Activated CD8-positive, alpha-beta memory T cell treated with anti-CD3 and anti-CD28 coated beads for 4 hours (primary cell): ENCODE measurements around the gene SULT2B1.
A peak's percentile ranks its signal among the peaks of the same experiment; 100 is the strongest.
"Not testable (repeated sequence)": the region's sequence is repeated elsewhere in the genome, so short reads cannot be mapped to it uniquely, and the experiment has no call there.

Experiments
- DNase-seq, 2 donors: peaks; one replicate each; pipeline ENCODE4 v3.0.0-alpha.2; 2020; ENCODE audit warnings: low read depth in 2 of 2

Gene SULT2B1

DNA sequence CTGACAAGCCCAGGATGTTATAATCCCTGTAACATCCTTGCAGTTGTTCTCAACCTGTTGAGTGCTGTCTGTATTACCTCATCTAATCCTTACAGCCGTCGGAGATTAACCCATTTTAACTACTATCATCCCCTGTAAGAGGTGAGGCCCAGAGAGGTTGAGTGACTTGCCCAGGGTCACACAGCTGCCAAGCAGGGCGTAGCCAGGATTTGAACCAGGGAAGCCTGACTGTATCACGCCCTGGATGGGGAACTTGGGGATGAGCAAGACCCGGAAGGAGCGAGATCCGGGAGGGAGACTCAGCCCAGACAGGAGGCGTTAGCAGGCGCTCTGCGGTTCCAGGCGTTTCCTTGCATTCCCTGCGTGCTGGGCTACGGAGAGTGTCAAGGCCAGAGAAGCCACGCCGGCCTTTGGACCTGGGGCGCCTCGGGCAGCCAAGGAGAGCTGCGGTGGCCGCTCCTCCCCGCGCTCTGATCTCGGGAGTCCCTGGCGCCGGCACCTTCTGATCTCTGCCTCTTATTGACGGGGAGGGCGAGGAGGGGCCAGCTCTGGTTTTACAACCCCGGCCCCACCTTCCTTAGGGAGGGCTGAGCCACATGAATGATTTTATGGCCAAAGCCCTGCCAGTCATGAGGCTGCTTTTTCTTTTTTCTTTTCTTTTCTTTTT lies 6.2 kb downstream of the SULT2B1 start:
- no peak for DNase-seq

DNA sequence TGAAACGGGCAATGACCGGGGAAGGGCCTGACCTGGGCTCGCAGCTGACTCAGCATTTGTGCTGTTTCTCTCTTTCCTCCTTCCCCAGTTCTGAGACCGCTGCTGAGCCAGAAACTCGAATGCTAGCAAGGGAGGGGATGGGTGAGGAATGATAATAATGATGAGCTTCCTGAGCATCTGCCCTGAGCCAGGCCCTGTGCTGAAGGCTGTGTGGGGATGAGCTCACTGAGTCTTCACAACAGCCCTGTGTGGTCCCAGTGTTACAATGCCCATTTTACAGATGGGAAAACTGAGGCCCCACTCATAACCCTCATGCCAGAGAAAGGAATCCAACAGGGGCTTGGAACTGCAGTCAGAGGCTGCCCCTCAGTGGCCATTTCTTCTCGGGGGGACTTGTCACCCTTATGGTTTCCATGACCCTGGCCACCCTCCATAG lies 8.1 kb downstream of the SULT2B1 start:
- no peak for DNase-seq

DNA sequence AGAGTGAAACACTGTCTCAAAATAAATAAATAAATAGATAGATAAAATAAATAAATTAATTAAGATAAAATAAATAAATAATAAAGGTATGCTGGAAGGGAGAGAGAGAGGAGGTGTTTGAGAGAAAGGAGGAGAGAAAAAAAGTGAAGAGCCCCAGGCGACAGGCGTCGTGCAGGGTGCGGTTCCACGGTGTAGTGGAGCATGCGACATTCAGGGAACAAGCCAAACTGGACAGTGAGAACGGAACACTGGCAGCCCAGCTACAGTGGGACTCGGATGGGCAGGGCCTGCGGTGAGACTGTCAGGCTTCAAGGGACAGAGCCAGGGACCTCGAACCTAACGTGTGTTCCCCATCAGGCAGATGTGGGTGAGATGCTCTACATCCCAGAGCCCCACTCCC lies 9.4 kb downstream of the SULT2B1 start:
- DNase-seq: no peak

DNA sequence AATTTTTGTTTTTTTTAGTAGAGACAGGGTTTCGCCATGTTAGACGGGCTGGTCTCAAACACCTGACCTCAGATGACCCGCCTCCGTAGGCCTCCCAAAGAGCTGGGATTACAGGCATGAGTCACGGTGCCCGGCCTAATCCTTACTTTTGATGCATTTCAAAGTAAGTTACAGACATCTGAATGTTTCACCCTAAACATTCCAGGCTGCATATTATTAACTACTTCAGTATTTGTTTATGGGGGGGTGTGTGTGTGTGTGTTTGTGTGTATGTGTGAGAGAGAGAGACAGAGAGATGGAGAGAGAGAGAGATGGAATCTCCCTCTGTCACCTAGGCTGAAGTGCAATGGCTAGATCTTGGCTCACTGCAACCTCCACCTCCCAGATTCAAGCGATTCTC lies 13.1 kb downstream of the SULT2B1 start:
- no peak for DNase-seq

DNA sequence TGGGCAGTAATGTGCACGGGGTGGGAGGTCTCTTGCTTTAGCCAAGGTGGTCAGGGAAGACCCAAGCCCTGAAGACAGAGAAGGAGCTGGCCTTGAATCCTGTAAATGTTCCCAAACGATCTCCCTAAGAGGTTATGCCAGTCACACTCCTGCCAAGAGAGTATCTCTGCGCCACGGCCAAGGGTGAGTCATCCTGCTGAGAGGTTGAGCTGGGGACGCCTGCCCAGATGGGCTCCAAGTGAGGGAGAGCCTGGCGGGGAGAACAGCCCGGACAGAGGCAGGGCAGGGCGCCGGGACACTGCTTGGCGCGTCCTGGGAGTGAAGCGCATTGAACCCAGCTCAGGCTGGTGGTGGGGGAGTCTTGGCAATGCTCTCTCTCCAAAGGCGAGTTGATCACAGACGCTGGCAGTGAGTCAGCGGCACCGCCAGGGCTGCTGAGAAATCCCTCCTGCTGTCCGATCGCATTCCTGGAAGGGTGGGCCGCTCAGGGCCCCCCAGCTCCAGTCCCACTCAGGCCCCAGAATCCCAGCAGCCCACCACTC lies 16.4 kb downstream of the SULT2B1 start:
- no peak for DNase-seq

DNA sequence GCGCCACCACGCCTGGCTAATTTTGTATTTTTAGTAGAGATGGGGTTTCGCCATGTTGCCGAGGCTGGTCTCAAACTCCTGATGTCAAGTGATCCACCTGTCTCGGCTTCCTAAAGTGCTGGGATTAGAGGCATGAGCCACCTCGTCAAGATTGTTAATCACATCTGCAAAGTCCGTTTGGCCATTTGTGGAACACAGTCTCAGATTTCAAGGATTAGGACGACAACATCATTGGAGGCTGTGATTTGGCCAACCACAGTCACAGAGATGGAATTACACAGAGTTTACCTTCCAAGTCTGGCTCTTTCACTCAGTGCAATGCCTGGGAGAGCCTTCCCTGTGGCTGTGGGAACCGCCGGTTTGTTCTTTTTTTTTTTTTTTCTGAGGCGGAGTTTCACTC lies 17.8 kb downstream of the SULT2B1 start:
- no peak for DNase-seq

DNA sequence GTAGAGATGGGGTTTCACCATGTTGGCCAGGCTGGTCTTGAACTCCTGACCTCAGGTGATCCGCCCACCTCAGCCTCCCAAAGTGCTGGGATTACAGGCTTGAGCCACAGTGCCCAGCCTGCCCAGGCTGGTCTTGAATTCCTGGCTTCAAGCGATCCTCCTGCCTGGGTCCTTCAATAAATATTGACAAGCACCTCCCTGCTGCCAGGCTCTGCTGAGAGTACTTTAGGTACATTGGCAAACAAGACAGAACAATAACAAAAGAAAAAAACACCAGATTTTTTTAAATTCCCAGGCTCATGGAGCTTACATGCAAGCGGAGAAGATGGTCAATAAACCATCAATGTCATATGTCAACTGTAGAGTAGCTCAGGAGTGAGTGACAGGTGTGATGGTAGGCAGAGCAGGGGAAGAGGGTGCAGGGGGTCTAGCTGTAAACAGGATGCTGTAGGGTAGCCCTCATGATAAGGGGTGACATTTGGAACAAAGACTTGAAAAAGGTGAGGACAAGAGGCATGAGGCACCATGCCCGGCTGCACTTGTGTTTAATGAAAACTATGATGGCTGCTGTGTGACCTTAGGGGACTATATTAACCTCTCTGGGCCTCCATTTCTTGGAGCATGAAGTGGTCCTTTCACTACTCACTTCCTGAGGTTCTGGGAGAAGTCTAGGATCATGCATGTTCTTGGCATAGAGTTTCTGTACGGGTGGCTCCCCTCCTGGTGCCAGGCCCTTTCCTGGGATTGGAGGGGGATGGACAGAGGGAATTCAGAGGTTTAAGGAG lies 19.6 kb downstream of the SULT2B1 start:
- no peak for DNase-seq

DNA sequence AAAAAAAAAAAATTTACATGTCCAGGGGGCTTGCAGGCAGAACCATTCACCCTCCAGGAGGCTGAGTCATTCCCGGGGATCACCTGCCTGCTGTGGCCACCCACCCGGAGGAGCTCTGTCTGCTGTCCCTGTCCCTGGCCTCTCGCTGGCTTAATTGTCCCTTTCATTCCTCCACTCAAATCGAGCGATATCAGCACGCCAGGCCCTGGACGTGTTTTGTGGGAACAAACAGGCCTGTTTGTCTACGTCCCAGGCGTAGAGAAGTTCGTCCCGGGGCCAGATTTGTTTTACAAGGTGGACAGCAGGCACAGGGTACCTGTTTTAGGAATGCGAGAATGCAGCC lies 21.2 kb downstream of the SULT2B1 start:
- DNase-seq: no peak

DNA sequence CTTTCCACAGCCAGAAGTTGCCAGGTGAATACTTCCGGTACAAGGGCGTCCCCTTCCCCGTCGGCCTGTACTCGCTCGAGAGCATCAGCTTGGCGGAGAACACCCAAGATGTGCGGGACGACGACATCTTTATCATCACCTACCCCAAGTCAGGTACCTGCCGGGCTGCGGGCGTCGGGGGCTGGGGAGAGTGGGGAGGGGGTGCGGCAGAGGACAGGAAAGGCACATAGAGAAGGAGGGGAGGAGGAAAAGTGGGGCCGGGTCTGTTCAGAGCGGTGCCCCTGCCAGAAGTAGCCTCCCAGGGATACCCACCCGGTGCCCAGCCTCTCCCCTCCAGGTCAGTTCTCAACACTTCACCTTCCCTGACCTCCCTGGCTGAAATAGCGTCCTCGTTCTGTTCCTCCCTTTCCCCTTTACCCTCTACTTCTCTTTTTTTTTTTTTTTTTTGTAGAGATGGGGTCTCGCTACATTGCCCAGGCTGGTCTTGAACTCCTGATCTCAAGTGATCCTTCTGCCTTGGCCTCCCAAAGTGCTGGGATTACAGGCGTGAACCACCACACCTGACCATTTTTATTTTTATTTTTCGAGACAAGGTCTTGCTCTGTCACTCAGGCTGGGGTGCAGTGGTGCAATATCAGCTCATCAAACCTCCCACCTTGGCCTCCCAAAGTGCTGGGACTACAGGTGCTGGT lies 24.1 kb downstream of the SULT2B1 start:
- DNase-seq: no peak

DNA sequence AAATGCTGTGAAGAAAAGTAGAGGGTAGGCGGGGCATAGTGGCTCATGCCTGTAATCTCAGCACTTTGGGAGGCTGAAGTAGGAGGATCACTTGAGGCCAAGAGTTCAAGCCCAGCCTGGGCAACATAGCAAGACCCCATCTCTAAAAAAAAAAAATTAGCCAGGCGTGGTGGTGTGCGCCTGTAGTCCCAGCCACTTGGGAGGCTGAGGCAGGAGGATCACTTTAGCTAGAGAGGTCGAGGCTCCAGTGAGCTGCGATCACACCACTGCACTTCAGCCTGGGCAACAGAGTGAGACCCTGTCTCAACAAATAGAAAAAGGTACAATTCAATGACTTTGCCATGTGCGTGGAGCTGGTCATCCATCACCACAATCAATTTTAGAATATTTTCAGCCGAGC lies 25.9 kb downstream of the SULT2B1 start:
- DNase-seq: not testable (repeated sequence)

DNA sequence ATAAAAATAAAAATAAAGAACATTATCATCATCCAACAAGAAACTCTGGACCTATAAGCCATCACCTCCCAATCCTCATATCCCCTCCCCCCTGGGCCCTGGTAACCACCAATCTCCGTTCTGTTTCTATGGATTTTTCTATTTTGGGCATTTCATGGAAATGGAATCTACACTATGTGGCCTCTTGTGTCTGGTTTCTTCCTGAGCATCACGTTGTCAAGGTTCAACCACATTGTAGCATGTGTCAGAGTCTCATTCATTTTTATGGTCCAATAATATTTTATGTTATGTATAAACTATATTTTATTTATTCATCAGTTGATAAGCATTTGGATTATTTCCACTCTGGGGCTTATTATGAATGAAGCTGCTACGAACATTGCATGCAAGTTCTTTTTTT lies 26.9 kb downstream of the SULT2B1 start:
- no peak for DNase-seq

DNA sequence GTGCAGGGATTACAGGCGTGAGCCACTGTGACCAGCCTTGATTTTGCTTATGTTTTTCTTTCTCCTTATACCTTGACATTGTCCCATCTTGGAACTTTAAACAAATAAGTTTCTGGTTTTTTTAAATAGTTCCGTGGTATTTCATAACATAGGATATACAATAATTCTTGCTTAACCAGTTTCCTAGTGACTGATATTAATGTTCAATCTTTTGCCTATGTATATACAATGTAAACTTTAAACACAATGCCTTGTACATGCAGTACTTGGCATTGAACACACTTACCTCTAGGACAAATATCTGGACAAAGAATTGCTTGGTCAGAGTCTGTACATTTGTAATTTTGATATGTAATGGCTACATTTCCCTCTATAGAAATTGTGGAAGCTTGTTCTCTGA lies 30.2 kb downstream of the SULT2B1 start:
- no peak for DNase-seq

DNA sequence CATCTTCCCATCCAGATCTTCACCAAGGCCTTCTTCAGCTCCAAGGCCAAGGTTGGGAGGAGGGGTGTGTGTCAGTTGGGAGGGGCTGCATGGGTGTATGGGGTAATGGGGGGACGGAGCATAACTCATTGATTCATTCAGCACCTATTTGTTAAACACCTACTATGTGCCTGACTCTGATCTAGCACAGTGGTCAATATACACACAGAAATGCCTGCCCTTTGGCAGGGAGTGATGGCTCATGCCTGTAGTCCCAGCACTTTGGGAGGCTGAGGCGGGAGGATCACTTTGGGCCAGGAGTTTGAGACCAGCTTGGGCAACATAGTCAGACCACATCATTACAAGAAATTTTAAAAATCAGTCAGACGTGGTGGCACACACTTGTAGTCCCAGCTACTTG lies 35.4 kb downstream of the SULT2B1 start:
- no peak for DNase-seq

DNA sequence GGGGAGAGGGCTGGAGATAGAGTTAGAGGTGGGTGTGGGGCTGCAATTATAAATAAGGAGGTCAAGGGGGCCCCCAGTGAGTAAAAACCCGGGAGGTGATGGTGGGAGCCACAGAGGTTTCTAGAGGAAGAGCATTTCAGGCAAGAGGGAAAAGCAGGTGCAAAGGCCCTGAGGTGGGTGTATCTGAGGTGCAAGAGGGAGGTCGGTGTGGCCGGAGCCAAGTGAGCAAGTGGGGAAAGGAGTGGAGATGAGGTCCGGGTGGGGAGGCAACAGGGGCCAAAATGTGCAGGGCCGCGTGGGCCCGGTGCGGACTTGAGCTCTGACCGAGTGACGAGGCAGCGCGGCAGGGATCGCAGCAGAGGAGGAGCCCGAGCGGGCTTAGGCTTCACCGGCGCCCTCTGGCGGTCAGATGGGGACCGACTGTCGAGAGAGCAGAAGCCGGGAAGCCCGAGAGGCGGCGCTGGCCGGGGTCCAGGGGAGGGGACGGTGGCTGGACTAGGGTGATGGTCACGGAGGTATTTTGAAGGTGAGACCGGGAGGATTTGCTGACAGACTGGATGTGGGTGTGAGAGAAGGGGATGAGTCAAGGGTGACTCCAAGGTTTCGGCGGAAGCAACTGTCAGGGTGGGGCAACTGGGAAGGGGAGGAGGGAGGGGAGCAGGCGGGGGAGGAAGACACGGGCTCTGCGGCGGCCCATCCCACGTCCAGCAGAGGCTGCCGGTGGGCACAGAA lies 36.9 kb downstream of the SULT2B1 start:
- DNase-seq: peak; percentile 62 to 64

DNA sequence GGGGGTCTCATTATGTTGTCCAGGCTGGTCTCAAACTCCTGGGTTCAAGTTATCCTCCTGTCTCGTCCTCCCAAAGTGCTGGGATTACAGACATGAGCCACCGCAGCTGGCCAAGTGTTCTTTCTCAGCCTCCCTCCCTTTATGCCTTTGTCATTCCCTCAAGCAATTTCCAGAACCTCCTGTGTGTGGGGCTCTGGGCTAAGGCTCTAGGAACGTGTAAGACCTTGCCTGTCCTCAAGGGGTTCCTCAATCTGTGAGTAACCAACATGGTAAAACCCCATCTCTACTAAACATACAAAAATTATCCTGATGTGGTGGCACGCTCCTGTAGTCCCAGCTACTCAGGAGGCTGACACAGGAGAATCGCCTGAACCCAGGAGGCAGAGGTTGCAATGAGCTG lies 39.0 kb downstream of the SULT2B1 start:
- DNase-seq: no peak

DNA sequence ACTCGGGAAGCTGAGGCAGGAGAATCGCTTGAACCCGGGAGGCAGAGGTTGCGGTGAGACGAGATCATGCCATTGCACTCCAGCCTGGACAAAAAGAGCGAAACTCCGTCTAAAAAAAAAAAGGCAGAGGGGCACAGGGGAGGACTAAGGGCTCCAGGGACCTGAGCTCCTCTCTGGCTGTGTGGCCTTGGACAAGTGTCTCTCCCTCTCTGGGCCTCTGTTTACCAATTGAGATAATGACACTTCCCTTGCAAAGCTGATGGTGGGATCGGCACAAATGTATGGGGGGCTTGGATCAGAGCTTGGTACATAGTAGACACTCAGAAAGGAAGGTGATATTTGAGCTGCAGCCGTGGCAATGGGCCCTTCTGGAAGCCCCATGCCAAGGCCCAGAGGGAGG lies 43.2 kb downstream of the SULT2B1 start:
- DNase-seq: no peak

DNA sequence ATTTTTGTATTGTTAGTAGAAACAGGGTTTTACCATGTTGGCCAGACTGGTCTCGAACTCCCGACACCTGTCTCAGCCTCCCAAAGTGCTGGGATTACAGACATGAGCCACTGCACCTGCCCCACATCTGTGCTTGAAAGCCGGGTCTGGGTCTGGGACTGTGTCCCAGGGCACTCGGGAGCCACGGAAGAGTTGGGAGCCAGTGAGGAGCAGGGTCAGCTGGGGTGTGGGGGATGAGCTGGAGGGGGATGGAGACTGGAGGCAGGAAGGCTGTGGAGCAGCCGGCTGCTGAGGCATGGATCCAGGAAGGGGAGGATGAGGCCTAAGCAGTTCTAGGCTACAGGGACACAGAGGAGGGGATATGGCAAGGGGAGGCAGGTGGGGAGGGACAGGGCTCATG lies 43.9 kb downstream of the SULT2B1 start:
- no peak for DNase-seq

DNA sequence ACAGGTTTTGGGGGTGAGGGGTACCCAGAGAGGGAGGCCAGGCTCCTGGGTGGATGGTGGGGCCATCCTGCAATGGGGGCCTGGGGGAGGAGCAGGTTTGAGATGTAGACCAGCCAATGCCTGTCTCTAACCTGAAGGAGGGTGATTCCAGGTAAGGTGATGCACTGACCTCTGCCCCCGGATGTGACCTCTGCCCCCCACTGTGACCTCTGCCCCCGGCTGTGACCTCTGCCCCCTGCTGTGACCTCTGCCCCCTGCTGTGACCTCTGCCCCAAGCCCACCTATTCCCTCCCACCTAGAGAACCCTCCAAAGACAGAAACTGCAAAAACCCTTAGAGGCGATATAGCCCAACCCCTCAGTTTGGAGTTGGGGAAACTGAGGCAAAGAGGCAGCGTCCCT lies 44.3 kb downstream of the SULT2B1 start:
- no peak for DNase-seq

DNA sequence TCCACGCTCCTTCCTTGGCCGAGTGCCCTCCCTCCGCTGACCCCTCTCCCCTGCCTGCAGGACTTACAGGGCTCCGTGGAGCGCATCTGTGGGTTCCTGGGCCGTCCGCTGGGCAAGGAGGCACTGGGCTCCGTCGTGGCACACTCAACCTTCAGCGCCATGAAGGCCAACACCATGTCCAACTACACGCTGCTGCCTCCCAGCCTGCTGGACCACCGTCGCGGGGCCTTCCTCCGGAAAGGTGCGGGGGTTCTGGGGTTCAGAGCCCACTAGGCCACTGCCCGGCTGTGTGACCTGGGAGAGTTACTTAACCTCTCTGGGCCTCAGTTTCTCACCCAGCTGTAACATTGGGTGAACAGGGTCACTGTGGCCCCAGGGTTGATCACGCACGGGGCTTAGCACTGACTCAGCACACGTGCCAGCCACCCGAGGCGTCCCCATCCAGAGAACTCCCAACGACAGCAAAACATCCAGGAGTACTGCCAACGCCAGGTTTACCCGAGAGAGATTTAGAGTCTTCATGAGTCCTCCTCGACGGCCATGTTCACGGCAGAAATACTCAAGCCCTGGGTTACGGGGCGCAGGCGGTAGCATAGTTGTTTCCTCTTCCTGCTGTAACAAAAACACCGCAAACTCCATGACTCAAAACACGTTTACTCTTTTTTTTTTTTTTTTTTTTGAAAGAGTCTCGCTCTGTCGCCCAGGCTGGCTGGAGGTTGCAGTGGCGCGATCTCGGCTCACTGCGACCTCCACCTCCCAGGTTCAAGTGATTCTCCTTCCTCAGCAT lies 44.9 kb downstream of the SULT2B1 start:
- no peak for DNase-seq

DNA sequence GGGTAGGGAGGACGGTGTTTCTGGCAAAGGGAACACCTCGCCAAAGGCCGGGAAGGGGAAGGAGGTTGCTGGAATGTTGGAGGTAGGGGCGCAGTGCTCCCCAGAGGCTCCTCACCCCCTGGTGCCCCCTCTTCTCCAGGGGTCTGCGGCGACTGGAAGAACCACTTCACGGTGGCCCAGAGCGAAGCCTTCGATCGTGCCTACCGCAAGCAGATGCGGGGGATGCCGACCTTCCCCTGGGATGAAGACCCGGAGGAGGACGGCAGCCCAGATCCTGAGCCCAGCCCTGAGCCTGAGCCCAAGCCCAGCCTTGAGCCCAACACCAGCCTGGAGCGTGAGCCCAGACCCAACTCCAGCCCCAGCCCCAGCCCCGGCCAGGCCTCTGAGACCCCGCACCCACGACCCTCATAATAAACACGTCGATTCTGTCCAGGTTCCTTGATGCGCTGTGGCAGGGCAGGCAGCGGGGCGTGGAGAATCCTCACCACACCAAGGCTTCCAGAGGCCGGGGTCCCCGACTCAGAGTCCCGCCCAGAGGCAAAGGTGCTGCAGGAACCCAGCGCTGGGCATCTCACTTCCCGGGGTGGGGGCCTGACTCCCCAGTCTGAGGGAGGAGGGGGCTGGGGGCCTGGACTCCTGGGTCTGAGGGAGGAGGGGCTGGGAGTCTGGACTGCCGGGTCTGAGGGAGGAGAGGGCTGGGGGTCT lies 47.2 kb downstream of the SULT2B1 start:
- DNase-seq: no peak
